Naive thymus-derived CD4-positive, alpha-beta T cell (primary cell): Measurements from ENCODE around the gene CEBPE. TPM values are rescaled to one million over a fixed set of nuclear protein-coding genes. Genes with fewer than 3 reads are reported as not detected.
A peak's percentile ranks its signal among the peaks of the same experiment; 100 is the strongest.

ENCODE experiments used
- ATAC-seq: fragments of 150-1000 bp; cut with Tn5 transposase; 2 replicates; pipeline ENCODE4 v1.10.0; 2021; ENCODE audit warnings: mild to moderate bottlenecking, moderate library complexity
- CTCF ChIA-PET: fragments of 350-600 bp; sonication (Branson Sonifier 250); formaldehyde crosslinking; loops from one replicate; lab custom pipeline; 2021; ENCODE audit warnings: antibody characterized with exemption; lab: Charles Lee
- POLR2A ChIA-PET: fragments of 350-600 bp; sonication (Branson Sonifier 250); formaldehyde crosslinking; loops from one replicate; lab custom pipeline; 2021; ENCODE audit warnings: antibody characterized with exemption, inconsistent platforms; lab: Charles Lee
- DNase-seq, 9 donors: peaks; one replicate each; pipeline versions ENCODE4 v3.0.0 to v3.0.0-alpha.2; 2020 to 2022; ENCODE audit warnings: mixed read lengths in 1 of 9
- H3K27ac ChIP-seq: one replicate; pipeline ENCODE4 v1.7.0; 2013; ENCODE audit warnings: mild to moderate bottlenecking, low read depth, low read length, moderate library complexity
- H3K27me3 ChIP-seq, 2 donors: one replicate each; pipeline ENCODE4 v1.7.0; 2013; ENCODE audit warnings: low read length in 2 of 2, mild to moderate bottlenecking in 2 of 2, moderate library complexity in 2 of 2; ENCODE audit not compliant: control insufficient read depth in 2 of 2, insufficient read depth in 2 of 2
- H3K36me3 ChIP-seq, 3 experiments: 1 replicate in 2 of 3; 2 replicates in 1 of 3; pipeline ENCODE4 v1.7.0; 2013; ENCODE audit warnings: low read length in 3 of 3, mild to moderate bottlenecking in 3 of 3, moderate library complexity in 1 of 3; ENCODE audit not compliant: insufficient read depth in 3 of 3, control insufficient read depth in 2 of 3
- H3K4me1 ChIP-seq, 2 donors: one replicate each; pipeline ENCODE4 v1.7.0; 2013; ENCODE audit warnings: low read length in 2 of 2, mild to moderate bottlenecking in 2 of 2, moderate library complexity in 1 of 2; ENCODE audit not compliant: control insufficient read depth in 2 of 2, insufficient read depth in 2 of 2
- H3K4me3 ChIP-seq: 2 replicates; pipeline ENCODE4 v1.7.0; 2013; ENCODE audit warnings: mild to moderate bottlenecking, low read length
- H3K9me3 ChIP-seq, 3 experiments: 1 replicate in 2 of 3; 2 replicates in 1 of 3; pipeline ENCODE4 v1.7.0; 2013; ENCODE audit warnings: low read length in 3 of 3; ENCODE audit not compliant: control insufficient read depth in 2 of 3
- H3K27ac Mint-ChIP-seq, 9 donors: one replicate each; pipeline ENCODE4 v1.8.0; 2020 to 2022; ENCODE audit warnings: mixed read lengths in 9 of 9, mild to moderate bottlenecking in 8 of 9, moderate library complexity in 5 of 9, inconsistent platforms in 2 of 9
- H3K27me3 Mint-ChIP-seq, 5 donors: one replicate each; pipeline ENCODE4 v1.8.0; 2021 to 2022; ENCODE audit warnings: mixed read lengths in 5 of 5, mild to moderate bottlenecking in 1 of 5
- H3K36me3 Mint-ChIP-seq, 5 donors: one replicate each; pipeline ENCODE4 v1.8.0; 2020 to 2022; ENCODE audit warnings: mixed read lengths in 5 of 5, mild to moderate bottlenecking in 3 of 5, inconsistent platforms in 1 of 5
- H3K4me1 Mint-ChIP-seq, 7 donors: one replicate each; pipeline ENCODE4 v1.8.0; 2020 to 2022; ENCODE audit warnings: mixed read lengths in 7 of 7, mild to moderate bottlenecking in 3 of 7, inconsistent platforms in 1 of 7
- H3K4me3 Mint-ChIP-seq, 10 donors: one replicate each; pipeline ENCODE4 v1.8.0; 2020 to 2022; ENCODE audit warnings: mild to moderate bottlenecking in 10 of 10, mixed read lengths in 10 of 10, moderate library complexity in 6 of 10, inconsistent platforms in 2 of 10
- H3K9me3 Mint-ChIP-seq, 11 donors: one replicate each; pipeline ENCODE4 v1.8.0; 2020 to 2022; ENCODE audit warnings: mixed read lengths in 11 of 11, mild to moderate bottlenecking in 4 of 11, inconsistent platforms in 1 of 11, moderate library complexity in 1 of 11
- intact Hi-C, 2 donors: fragments of 100-400 bp; cut with micrococcal nuclease; formaldehyde crosslinking; loops; one replicate each; pipeline ENCODE4 v1.15.1; 2023
- polyA plus RNA-seq, 2 donors: library from polyadenylated mRNA; unstranded; fragments of 300-500 nt; fragmentation: Illumina TruSeq; gene quantifications; one replicate each; pipeline ENCODE4 v1.2.3, GENCODE V29; 2021
- total RNA-seq, 6 experiments: library from RNA in 5 of 6; stranded (reverse) in 5 of 6; gene quantifications; 1 replicate in 5 of 6; 2 replicates in 1 of 6; pipeline ENCODE4 v1.2.3 and lab custom pipeline; 2021 to 2026

The CEBPE gene
- total and polyA plus RNA-seq, 7 experiments from 2014 or later = 0.19 to 1.7 (median 0.65) TPM

DNA sequence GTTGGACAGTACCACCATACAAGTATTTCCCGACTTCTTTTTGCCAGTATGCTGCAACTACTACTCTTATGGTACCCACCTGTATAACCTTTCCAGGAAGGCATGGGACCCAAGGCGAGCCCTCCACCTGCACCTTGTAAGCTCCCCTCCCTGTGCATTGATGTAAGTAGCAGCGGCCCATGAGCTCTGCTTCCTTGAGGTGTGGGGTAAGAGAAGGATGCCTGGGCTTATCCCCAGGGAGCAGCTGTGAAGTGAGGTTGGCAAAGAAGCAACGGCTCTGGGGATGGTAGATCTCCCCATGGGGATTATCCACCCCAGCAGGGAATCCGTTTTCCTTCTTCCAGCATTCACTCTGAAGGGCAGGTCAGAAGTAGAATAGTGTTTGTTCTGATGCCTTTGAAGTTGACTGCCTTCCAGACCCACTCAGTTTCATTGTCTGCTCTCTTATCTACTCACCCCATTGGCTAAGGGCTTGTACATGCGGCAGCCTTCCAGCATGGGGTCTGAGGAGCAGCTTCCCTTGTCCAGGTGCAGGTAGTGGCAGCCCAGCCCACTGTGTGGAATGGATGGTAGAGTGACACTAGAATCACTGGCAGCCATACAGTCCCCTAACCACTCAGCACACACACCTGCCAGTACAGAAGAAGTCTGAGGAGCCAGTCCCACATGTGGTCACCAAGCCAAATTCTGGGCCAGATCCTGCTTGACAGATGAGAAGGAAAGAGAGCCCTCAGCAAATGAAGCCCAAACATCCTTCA, 17.7 kb downstream of the CEBPE start:
- Mint-ChIP-seq H3K27me3 (peaks cover 0 to 5% (median 0%) of the 10 kb centered on the region in 5 donors), H3K9me3 (peaks cover 0 to 1% (median 0%) of the 10 kb centered on the region in 11 donors), H3K4me1 (peaks cover 0 to 41% (median 20%) of the 10 kb centered on the region in 7 donors), H3K36me3 (peaks cover 0 to 25% (median 14%) of the 10 kb centered on the region in 5 donors), H3K4me3 (no peak overlapping the region), H3K27ac (peak overlapping the region in 2 of 9 donors; percentile 18 to 67)
- Histone ChIP-seq H3K4me1 (peaks cover 14 to 18% of the 10 kb centered on the region in 2 donors), H3K36me3 (peaks cover 6 to 9% (median 6%) of the 10 kb centered on the region in 3 experiments), H3K4me3 (no peak overlapping the region), H3K9me3 (no peaks in the 10 kb centered on the region), H3K27me3 (no peaks in the 10 kb centered on the region), H3K27ac (no peak overlapping the region)
- no peak for ATAC-seq
- ChIA-PET CTCF (interaction anchor here (1.1 to 1.5 kb wide), 2 partner anchors 9 to 19 kb away, joined by 3 read pairs; no protein-coding TSS in a partner anchor), POLR2A (interaction anchor here (1.0 kb wide), 1 partner anchor 82 kb away, joined by 3 read pairs; the partner anchor contains the start of gene SLC7A8)
- DNase-seq = no peak
- intact Hi-C loops = no loop called here

DNA sequence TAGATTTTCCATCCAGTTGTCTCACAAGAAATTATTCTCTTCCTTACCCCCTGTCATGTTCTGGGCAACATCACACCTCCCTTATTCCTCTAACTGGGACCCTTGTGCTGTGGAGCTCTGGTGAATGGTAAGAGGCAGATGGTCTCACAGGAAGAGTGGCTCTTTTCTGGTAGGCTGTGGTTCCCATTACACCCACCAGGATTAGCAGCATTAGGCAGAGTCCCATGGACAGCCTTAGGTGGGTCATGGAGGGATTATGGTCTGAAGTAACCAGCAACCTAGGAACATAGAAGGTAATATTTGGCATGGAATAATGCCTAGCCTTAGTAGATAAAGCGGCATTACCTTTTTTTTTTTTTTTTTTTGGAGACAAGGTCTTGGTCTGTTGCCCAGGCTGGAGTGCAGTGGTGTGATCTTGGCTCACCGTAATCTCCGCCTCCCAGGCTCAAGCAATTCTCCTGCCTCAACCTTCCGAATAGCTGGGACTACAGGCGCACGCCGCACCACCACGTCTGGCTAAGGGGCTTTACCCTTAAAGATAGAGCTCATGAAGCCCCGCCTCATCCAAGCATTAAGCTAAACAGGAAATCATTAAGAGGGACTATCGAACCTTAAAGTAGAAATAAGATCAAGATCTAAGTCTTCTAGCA, 19.7 kb downstream of the CEBPE start:
- peaks cover 6 to 21% (median 6%) of the 10 kb centered on the region in 3 experiments for H3K36me3 ChIP-seq
- H3K4me3 ChIP-seq = no peak overlapping the region
- peaks cover 14 to 18% of the 10 kb centered on the region in 2 donors for H3K4me1 ChIP-seq
- H3K27me3 Mint-ChIP-seq = peaks cover 0 to 3% (median 0%) of the 10 kb centered on the region in 5 donors
- ChIA-PET CTCF (interaction anchor here (0.7 to 1.4 kb wide), 2 partner anchors 11 to 21 kb away, joined by 3 to 5 read pairs; no protein-coding TSS in a partner anchor), POLR2A (interaction anchor here (0.6 to 1.0 kb wide), 4 partner anchors 18 to 83 kb away, joined by 3 to 6 read pairs (median 3); no protein-coding TSS in a partner anchor)
- DNase-seq (no peak), ATAC-seq (no peak)
- peak overlapping the region in 3 of 9 donors; percentile 47 to 69 (median 68) for H3K27ac Mint-ChIP-seq
- peaks cover 0 to 1% (median 0%) of the 10 kb centered on the region in 11 donors for H3K9me3 Mint-ChIP-seq
- H3K9me3 ChIP-seq = no peaks in the 10 kb centered on the region
- no peak overlapping the region for H3K27ac ChIP-seq
- H3K4me3 Mint-ChIP-seq = peak overlapping the region in 1 of 10 donors; percentile 3
- no peaks in the 10 kb centered on the region for H3K27me3 ChIP-seq
- intact Hi-C loops = loop anchor here (5.0 to 10.0 kb wide), 5 partner anchors 227 to 1832 kb away; partner anchors contain the start of genes DCAF11 (in 2 of the 2), NRL (in 2 of the 2), EMC9 (in 1 of the 2) and HNRNPC (in 1 of the 2)
- H3K36me3 Mint-ChIP-seq = peaks cover 0 to 25% (median 14%) of the 10 kb centered on the region in 5 donors
- H3K4me1 Mint-ChIP-seq = peaks cover 0 to 48% (median 20%) of the 10 kb centered on the region in 7 donors

DNA sequence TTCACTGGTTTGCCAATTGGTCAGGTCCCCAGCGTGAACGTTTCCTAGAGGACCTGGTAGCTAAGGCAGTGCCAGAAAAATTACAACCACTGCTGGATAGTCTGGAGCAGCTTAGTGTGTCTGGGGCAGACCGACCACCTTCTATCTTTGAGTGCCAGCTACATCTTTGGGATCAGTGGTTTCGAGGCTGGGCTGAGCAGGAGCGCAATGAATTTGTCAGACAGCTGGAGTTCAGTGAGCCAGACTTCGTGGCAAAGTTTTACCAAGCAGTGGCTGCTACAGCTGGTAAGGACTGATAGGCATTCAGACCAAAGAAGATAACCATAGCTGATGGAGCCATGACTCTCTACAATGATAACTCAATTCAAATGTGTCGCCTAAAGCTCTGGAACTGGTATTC, 21.3 kb downstream of the CEBPE start:
- Mint-ChIP-seq H3K9me3 (peaks cover 0 to 1% (median 0%) of the 10 kb centered on the region in 11 donors), H3K4me3 (peak overlapping the region in 3 of 10 donors; percentile 38 to 86 (median 53)), H3K27me3 (no peaks in the 10 kb centered on the region), H3K27ac (peak overlapping the region in 3 of 9 donors; percentile 14 to 56 (median 18)), H3K4me1 (peaks cover 0 to 57% (median 26%) of the 10 kb centered on the region in 7 donors), H3K36me3 (peaks cover 0 to 29% (median 14%) of the 10 kb centered on the region in 5 donors)
- Histone ChIP-seq H3K27ac (no peak overlapping the region), H3K27me3 (no peaks in the 10 kb centered on the region), H3K4me1 (peaks cover 26 to 28% of the 10 kb centered on the region in 2 donors), H3K4me3 (no peak overlapping the region), H3K9me3 (no peaks in the 10 kb centered on the region), H3K36me3 (peaks cover 6 to 21% (median 6%) of the 10 kb centered on the region in 3 experiments)
- POLR2A ChIA-PET = interaction anchor here (0.6 to 5.1 kb wide), 2 partner anchors 21 to 123 kb away, joined by 3 to 75 read pairs; partner anchors contain the start of gene CEBPE
- no peak for DNase-seq
- no peak for ATAC-seq
- CTCF ChIA-PET = interaction anchor here (0.6 to 2.5 kb wide), 4 partner anchors 21 to 451 kb away, joined by 3 to 9 read pairs (median 4); no protein-coding TSS in a partner anchor
- intact Hi-C loops = loop anchor here (5.0 to 10.0 kb wide), 5 partner anchors 225 to 1830 kb away; partner anchors contain the start of genes DCAF11 (in 2 of the 2), NRL (in 2 of the 2), EMC9 (in 1 of the 2) and HNRNPC (in 1 of the 2)

DNA sequence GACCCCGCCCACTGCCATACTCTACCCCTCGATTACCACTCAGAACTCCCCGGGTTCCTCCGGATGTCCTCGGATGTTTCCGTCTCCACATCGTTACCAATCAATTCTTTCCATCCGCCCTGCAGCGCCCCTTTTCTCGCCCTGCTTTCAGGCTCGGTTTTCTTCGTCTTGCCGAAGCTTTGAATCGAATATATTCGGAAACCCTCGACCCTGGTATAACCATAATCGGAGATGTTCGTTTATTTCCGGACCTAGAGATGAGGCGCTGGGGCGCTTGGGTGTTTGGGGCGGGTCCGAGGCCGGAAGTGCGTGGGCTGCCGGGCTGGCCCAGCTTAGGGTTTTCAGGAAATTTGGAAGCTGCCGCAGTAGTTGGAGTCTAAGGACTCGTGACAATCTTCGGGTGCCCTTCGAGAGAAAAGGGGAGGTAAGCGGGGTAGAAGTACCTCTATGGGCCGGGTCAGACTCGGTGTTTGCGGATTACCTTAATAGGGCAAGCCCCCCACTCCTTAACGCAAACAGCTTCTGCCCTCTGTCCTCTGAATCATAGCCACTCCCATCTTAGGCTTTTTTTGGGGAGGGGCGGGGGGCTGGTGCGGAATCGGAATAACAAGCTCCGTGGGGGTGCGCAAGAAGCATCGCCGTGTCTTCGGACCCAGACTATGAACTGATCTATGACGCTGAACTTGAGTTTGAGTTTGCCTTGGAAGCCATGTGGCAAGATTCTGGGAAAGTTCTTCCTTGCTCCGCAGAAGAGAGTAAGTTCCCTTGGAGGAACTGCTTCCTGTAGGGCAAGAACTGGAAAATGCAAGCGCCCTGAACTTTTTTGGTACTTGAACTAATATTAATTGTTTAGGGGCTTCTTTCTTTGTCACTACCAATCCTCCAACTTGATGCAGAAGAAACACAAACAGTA, 23.6 kb downstream of the CEBPE start, which contains the start of gene C14orf119:
Gene C14orf119 (plus strand): TSS at position 310 of the 913 bp plus-strand sequence. CDS start 2,154 bp downstream, outside the sequence.
- Histone ChIP-seq H3K9me3 (no peaks in the 10 kb centered on the region), H3K4me3 (peak within 1 kb of the TSS; percentile 88), H3K27ac (peak within 1 kb of the TSS; percentile 97), H3K36me3 (peaks cover 8 to 33% (median 15%) of the 10 kb centered on the region in 3 experiments), H3K4me1 (peaks cover 26 to 32% of the 10 kb centered on the region in 2 donors), H3K27me3 (no peaks in the 10 kb centered on the region)
- peak in 8 of 9 donors; percentile 88 to 100 (median 100) for DNase-seq
- H3K27me3 Mint-ChIP-seq = no peaks in the 10 kb centered on the region
- peaks cover 0 to 1% (median 0%) of the 10 kb centered on the region in 11 donors for H3K9me3 Mint-ChIP-seq
- ChIA-PET POLR2A (interaction anchor here (0.6 to 5.1 kb wide), 44 partner anchors 9 to 1819 kb away, joined by 3 to 75 read pairs (median 4); partner anchors contain the start of genes AJUBA, AP1G2, CEBPE and CIROP), CTCF (interaction anchor here (0.6 to 3.2 kb wide), 12 partner anchors 8 to 1569 kb away, joined by 3 to 25 read pairs (median 5); partner anchors contain the start of genes CEBPE, PABPN1 and SALL2)
- no peak within 1 kb of the TSS for H3K27ac Mint-ChIP-seq
- H3K4me1 Mint-ChIP-seq = peaks cover 3 to 63% (median 33%) of the 10 kb centered on the region in 7 donors
- H3K4me3 Mint-ChIP-seq = no peak within 1 kb of the TSS
- H3K36me3 Mint-ChIP-seq = peaks cover 3 to 38% (median 21%) of the 10 kb centered on the region in 5 donors
- intact Hi-C loops = loop anchor here (1.0 to 10.0 kb wide), 21 partner anchors 24 to 1828 kb away; partner anchors contain the start of genes DCAF11 (in 2 of the 2), HOMEZ (in 2 of the 2), NGDN (in 2 of the 2) and NRL (in 2 of the 2)
- ATAC-seq = peak; percentile 93

DNA sequence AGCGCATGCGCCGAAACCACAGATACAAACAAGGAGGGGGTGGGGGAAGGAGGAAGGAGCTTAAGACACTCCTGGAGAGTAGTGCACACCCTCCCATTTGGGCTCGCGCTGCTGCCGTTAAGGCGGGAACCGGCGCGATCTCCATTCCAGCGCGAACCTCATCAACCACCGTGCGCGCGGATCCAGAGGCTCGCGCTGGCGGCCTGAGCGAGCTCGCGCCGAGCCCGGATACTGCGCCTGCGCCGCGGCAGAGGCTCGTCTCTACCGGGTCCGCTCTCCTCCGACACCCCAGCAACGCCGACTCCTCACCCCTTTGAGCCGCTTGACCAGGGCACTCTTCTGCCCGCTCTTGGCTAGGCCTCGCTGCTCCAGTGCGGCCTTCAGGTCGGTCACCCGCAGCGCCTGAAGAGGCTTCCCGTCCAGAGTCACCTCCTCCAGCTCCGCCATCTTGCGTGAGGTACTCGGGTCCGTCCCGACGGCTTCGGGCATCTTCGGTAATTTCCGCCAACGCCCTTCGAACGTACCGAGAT, 24.3 kb downstream of the CEBPE start, which contains the start of gene ACIN1:
Gene ACIN1 (minus strand): TSS at position 471 of the 530 bp plus-strand sequence. CDS start 24 bp downstream, at position 447.
- POLR2A ChIA-PET = interaction anchor here (0.6 to 5.1 kb wide), 43 partner anchors 9 to 1584 kb away, joined by 3 to 75 read pairs (median 4); partner anchors contain the start of genes AJUBA, AP1G2, CEBPE and CIROP
- Histone ChIP-seq H3K9me3 (no peaks in the 10 kb centered on the region), H3K4me1 (peaks cover 26 to 32% of the 10 kb centered on the region in 2 donors), H3K4me3 (peak within 1 kb of the TSS; percentile 88), H3K36me3 (peaks cover 15 to 40% (median 20%) of the 10 kb centered on the region in 3 experiments), H3K27me3 (no peaks in the 10 kb centered on the region), H3K27ac (peak within 1 kb of the TSS; percentile 97)
- peaks cover 3 to 45% (median 26%) of the 10 kb centered on the region in 5 donors for H3K36me3 Mint-ChIP-seq
- peak in 2 of 9 donors; percentile 95 to 98 for DNase-seq
- ATAC-seq = peak; percentile 48
- CTCF ChIA-PET = interaction anchor here (0.6 to 3.2 kb wide), 13 partner anchors 8 to 1569 kb away, joined by 3 to 25 read pairs (median 5); partner anchors contain the start of genes CEBPE, PABPN1 and SALL2
- H3K9me3 Mint-ChIP-seq = peaks cover 0 to 1% (median 0%) of the 10 kb centered on the region in 11 donors
- H3K27ac Mint-ChIP-seq = no peak within 1 kb of the TSS
- intact Hi-C loops = loop anchor here (1.0 to 10.0 kb wide), 23 partner anchors 8 to 1827 kb away; partner anchors contain the start of genes DCAF11 (in 2 of the 2), HOMEZ (in 2 of the 2), NGDN (in 2 of the 2) and NRL (in 2 of the 2)
- peaks cover 10 to 61% (median 33%) of the 10 kb centered on the region in 7 donors for H3K4me1 Mint-ChIP-seq
- no peak within 1 kb of the TSS for H3K4me3 Mint-ChIP-seq
- no peaks in the 10 kb centered on the region for H3K27me3 Mint-ChIP-seq
